Common myeloid progenitor, CD34-positive (primary cell): Measurements from ENCODE around the gene TUBB4B. TPM values are rescaled to one million over a fixed set of nuclear protein-coding genes. Genes with fewer than 3 reads are reported as not detected.

Source experiments
- CTCF ChIA-PET: fragments of 350-600 bp; sonication (Branson Sonifier 250); formaldehyde crosslinking; loops from one replicate; lab custom pipeline; 2021; ENCODE audit warnings: antibody characterized with exemption; lab: Charles Lee
- POLR2A ChIA-PET: fragments of 350-600 bp; sonication (Branson Sonifier 250); formaldehyde crosslinking; loops from one replicate; lab custom pipeline; 2021; ENCODE audit warnings: antibody characterized with exemption; lab: Charles Lee
- DNase-seq, 3 donors: peaks; one replicate each; pipeline versions ENCODE4 v3.0.0 to v3.0.0-alpha.2; 2013
- H3K27ac ChIP-seq, 2 experiments: 1 replicate in 1 of 2; 2 replicates in 1 of 2; pipeline ENCODE4 v1.7.0; 2013; ENCODE audit warnings: inconsistent platforms in 2 of 2, low read length in 2 of 2, mild to moderate bottlenecking in 2 of 2, low read depth in 1 of 2, moderate library complexity in 1 of 2; ENCODE audit not compliant: severe bottlenecking in 2 of 2, insufficient read depth in 1 of 2, poor library complexity in 1 of 2
- H3K27me3 ChIP-seq, 5 experiments: replicated peaks in 2 of 5; 1 replicate in 3 of 5; 2 replicates in 2 of 5; pipeline versions ENCODE4 v1.6.1 to v1.7.0; 2013; ENCODE audit warnings: low read length in 4 of 5, mild to moderate bottlenecking in 2 of 5, moderate library complexity in 2 of 5, inconsistent platforms in 1 of 5; ENCODE audit not compliant: insufficient read depth in 5 of 5, control insufficient read depth in 4 of 5
- H3K36me3 ChIP-seq, 4 experiments: 1 replicate in 2 of 4; 2 replicates in 2 of 4; pipeline versions ENCODE4 v1.6.1 to v1.7.0; 2013; ENCODE audit warnings: low read length in 3 of 4, control low read depth in 1 of 4, mild to moderate bottlenecking in 1 of 4; ENCODE audit not compliant: control insufficient read depth in 4 of 4, insufficient read depth in 4 of 4
- H3K4me1 ChIP-seq, 4 experiments: 1 replicate in 3 of 4; 2 replicates in 1 of 4; pipeline versions ENCODE4 v1.6.1 to v1.7.1; 2013; ENCODE audit warnings: low read length in 3 of 4, mild to moderate bottlenecking in 3 of 4, control low read depth in 1 of 4, inconsistent platforms in 1 of 4, moderate library complexity in 1 of 4; ENCODE audit not compliant: control insufficient read depth in 4 of 4, insufficient read depth in 4 of 4; ENCODE audit errors: control extremely low read depth in 1 of 4
- H3K4me3 ChIP-seq, 7 experiments: 1 replicate in 4 of 7; 2 replicates in 3 of 7; pipeline versions ENCODE4 v1.5.1 to v1.7.0; 2013; ENCODE audit warnings: mild to moderate bottlenecking in 7 of 7, low read length in 6 of 7, moderate library complexity in 6 of 7, inconsistent platforms in 2 of 7, low read depth in 2 of 7, control low read depth in 1 of 7; ENCODE audit not compliant: insufficient read depth in 4 of 7, control insufficient read depth in 1 of 7; ENCODE audit errors: extremely low read depth in 1 of 7
- H3K9me3 ChIP-seq, 5 experiments: 1 replicate in 4 of 5; 2 replicates in 1 of 5; pipeline versions ENCODE4 v1.6.1 to v1.7.1; 2013; ENCODE audit warnings: low read length in 4 of 5, mild to moderate bottlenecking in 2 of 5, inconsistent platforms in 1 of 5, low read depth in 1 of 5, moderate library complexity in 1 of 5; ENCODE audit not compliant: control insufficient read depth in 4 of 5, insufficient read depth in 2 of 5; ENCODE audit errors: control extremely low read depth in 1 of 5
- WGBS: methylation state at CpG from one replicate; pipeline ENCODE4 v1.1.5; 2013; ENCODE audit not compliant: insufficient coverage; 5-methylcytosine and 5-hydroxymethylcytosine counted together
- polyA plus RNA-seq: library from polyadenylated mRNA; unstranded; fragments of 120-200 nt; gene quantifications from one replicate; pipeline ENCODE4 v1.2.1, GENCODE V29; 2013

Gene TUBB4B
- polyA plus RNA-seq: 78.5 TPM

DNA sequence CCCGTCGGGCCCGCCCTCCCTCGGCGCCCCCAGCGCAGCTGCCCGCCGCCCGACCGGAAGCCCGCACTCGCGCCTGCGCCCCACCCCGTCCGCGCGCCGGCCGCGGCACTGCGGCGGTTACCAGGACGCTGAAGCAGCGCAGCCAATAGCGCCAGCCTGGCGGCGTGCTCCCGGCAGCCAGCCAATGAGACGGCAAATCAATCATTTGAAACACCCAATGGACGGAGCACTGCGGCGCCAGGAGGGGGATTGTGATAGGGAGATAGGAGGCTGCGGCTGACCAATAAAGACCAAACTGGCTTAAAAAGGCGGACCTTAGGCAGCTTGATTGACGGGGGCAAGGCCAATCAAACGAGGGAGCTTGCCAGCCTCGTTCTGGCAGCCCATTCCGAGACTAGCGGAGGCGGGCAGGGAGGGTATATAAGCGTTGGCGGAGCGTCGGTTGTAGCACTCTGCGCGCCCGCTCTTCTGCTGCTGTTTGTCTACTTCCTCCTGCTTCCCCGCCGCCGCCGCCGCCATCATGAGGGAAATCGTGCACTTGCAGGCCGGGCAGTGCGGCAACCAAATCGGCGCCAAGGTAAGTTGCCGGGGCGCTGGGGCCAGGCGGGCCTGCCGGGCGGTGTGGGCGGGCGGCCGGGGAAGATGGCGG is at the start of gene TUBB4B:
TSS of gene TUBB4B (plus strand) at position 447 of the 649 bp plus-strand sequence. CDS start at position 521, 74 bp downstream.
- WGBS: 0% methylated on average over 59 of the region's 67 CpGs
- peaks cover 3 to 65% (median 53%) of the 10 kb centered on the region in 4 experiments for H3K4me1 ChIP-seq
- POLR2A ChIA-PET: interaction anchor here (0.6 to 2.7 kb wide), 10 partner anchors 12 to 458 kb away, joined by 3 to 16 read pairs (median 4); partner anchors contain the start of genes CYSRT1, NELFB, RNF208 and TPRN

DNA sequence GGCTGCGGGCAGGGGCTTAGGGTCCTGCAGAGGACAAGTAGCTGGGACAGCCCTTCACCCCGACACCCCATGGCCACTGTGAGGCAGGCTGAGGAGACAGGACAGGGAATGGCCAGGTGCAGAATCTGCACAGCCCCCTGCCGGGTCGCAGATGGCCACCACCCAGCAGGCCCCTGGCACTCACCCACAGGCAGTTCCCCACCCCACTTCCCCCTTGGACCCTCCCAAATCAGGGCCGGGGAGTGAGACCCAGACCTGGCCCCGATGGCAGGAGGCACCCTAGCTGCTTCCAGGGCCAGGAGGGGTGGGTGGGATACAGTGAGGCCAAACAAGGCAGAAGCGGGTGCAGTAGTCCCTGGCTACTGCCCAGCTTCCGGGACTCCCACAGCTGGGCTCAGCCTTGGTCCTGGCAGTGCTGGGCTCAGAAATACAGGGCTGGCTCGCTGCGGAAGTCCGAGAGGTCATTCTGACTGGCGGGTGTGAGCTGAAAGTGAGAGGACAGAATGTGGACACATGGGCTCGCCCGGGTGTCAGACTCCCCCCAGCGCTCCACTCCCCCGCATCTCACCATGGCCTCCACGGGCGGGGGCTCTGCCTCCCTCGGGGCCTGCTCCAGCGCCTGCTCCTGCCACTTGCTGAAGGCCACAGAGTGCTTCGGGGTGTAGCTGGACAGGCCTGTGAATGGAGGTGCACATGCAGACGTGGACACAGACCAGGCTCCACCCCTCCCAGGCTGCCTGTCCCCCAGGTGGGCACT is 49.2 kb upstream of the TUBB4B start:
- ChIA-PET CTCF (interaction anchor here (1.0 to 6.1 kb wide), 5 partner anchors 12 to 45 kb away, joined by 3 to 33 read pairs (median 5); partner anchors contain the start of gene RNF224), POLR2A (no interaction called here)
- Histone ChIP-seq H3K36me3 (peaks cover 4 to 38% (median 15%) of the 10 kb centered on the region in 4 experiments), H3K27me3 (no peaks in the 10 kb centered on the region), H3K27ac (no peak overlapping the region), H3K4me3 (no peak overlapping the region), H3K4me1 (peaks cover 3 to 32% (median 30%) of the 10 kb centered on the region in 4 experiments), H3K9me3 (no peaks in the 10 kb centered on the region)
- no peak for DNase-seq
- 98% methylated on average over 13 of the region's 22 CpGs for WGBS

More for the DNA sequence above, at the start of gene TUBB4B:
- Histone ChIP-seq H3K4me3 (peak within 1 kb of the TSS; percentile 56 to 87 (median 78)), H3K27ac (peak within 1 kb of the TSS; percentile 33 to 83), H3K9me3 (no peaks in the 10 kb centered on the region), H3K27me3 (no peaks in the 10 kb centered on the region), H3K36me3 (peaks cover 0 to 24% (median 17%) of the 10 kb centered on the region in 4 experiments)
- CTCF ChIA-PET: interaction anchor here (0.8 to 1.6 kb wide), 9 partner anchors 9 to 64 kb away, joined by 3 to 5 read pairs (median 3); no protein-coding TSS in a partner anchor
- DNase-seq: peak; percentile 100

DNA sequence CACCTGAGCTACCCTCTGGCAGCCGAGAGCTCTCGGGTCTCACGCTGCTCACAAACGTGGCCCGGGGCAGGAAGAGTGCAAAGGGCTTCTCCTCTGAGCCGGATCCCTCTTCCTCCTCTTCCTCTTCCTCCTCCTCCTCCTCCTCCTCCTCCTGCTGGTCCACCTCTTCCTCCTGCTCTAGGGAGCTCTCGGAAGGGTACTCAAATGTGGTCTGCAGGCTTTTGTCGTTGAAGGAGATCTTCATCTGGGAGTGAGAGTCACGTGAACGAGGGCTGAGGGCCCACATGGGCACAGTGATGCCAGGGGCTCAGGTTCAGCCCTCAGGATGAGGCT is 48.7 kb upstream of the TUBB4B start:
- ChIA-PET POLR2A (interaction anchor here (0.6 kb wide), 1 partner anchor 357 kb away, joined by 7 read pairs; no protein-coding TSS in a partner anchor), CTCF (interaction anchor here (1.3 to 2.5 kb wide), 3 partner anchors 12 to 34 kb away, joined by 3 to 12 read pairs (median 5); partner anchors contain the start of gene RNF224)
- no peak overlapping the region for H3K4me3 ChIP-seq
- H3K27me3 ChIP-seq: no peaks in the 10 kb centered on the region
- H3K36me3 ChIP-seq: peaks cover 0 to 35% (median 14%) of the 10 kb centered on the region in 4 experiments
- 98% methylated on average over 10 of the region's 10 CpGs for WGBS
- no peak overlapping the region for H3K27ac ChIP-seq
- H3K4me1 ChIP-seq: peaks cover 3 to 27% (median 25%) of the 10 kb centered on the region in 4 experiments
- no peak for DNase-seq
- H3K9me3 ChIP-seq: no peaks in the 10 kb centered on the region

DNA sequence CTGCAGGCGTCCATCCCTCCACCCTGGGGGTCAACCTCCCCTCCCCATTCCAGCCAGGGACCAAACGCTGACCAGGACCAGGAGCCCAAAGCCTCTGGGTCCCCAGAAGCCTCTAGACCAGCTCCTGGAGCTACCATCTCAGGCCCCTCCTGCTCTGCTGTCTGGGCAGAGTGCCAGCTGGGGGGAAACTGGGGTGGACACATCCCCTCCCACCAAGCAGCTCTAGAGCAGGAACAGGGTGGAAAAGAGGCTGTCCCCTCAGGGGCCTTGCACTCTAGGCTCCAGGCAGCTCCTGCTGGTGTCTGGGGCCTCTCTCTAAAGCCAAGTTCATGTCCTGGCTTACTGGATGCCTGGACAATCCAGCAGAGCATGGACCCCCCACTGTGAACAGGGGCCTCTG is 48.2 kb upstream of the TUBB4B start:
- peaks cover 0 to 35% (median 14%) of the 10 kb centered on the region in 4 experiments for H3K36me3 ChIP-seq
- no peak for DNase-seq
- ChIA-PET POLR2A (interaction anchor here (0.6 kb wide), 1 partner anchor 358 kb away, joined by 7 read pairs; no protein-coding TSS in a partner anchor), CTCF (interaction anchor here (1.3 to 2.5 kb wide), 3 partner anchors 11 to 34 kb away, joined by 3 to 12 read pairs (median 5); partner anchors contain the start of gene RNF224)
- H3K4me1 ChIP-seq: peaks cover 3 to 25% (median 21%) of the 10 kb centered on the region in 4 experiments
- no peaks in the 10 kb centered on the region for H3K9me3 ChIP-seq
- H3K27ac ChIP-seq: no peak overlapping the region
- WGBS: 100% methylated on average over 1 of the region's 2 CpGs
- no peaks in the 10 kb centered on the region for H3K27me3 ChIP-seq
- no peak overlapping the region for H3K4me3 ChIP-seq

DNA sequence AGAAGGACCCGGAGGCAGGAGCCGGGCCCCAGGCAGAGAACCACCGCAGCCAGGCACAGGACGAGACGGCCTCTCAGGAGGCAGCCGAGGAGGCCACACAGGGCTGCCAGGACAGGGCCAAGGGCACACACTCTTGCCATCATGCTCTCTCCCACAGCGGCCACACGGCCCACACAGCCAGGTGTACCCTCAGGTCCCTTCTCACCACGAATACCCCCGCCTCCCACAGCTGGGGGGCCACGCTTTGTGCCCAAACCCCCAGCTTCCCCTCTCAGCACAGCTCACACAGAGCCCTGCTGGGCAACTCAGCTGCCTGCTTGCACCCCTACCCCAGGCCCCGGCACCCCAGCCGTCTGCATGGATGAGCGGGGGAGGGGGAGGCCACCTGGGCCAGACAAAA is 47.3 kb upstream of the TUBB4B start:
- 98% methylated on average over 12 of the region's 14 CpGs for WGBS
- Histone ChIP-seq H3K27me3 (no peaks in the 10 kb centered on the region), H3K36me3 (peaks cover 0 to 35% (median 14%) of the 10 kb centered on the region in 4 experiments), H3K27ac (no peak overlapping the region), H3K9me3 (no peaks in the 10 kb centered on the region), H3K4me1 (peaks cover 3 to 31% (median 19%) of the 10 kb centered on the region in 4 experiments), H3K4me3 (no peak overlapping the region)
- DNase-seq: no peak
- CTCF ChIA-PET: interaction anchor here (1.2 to 2.5 kb wide), 4 partner anchors 14 to 74 kb away, joined by 3 to 12 read pairs (median 4); partner anchors contain the start of genes RNF208 and RNF224
- POLR2A ChIA-PET: no interaction called here

DNA sequence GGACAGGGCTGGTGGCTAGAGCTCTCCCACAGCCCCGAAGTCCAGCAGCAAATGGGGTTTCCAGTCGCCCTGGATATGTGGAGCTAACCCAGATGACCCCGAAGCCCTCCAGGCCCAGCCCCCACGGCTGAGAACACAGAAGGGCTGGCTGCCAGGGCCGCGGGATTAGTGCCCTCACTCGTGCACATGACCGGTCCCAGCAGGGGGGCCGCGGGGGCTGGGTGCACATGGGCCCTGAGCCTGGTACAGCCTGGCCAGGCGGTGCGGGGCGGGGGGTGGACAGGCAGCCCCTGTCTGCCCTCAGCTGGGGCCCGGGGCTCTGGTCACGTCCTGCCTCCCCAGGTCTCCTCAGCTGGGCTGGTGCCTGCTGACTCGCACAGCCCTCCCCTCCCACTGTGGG is 46.7 kb upstream of the TUBB4B start:
- Histone ChIP-seq H3K4me3 (no peak overlapping the region), H3K36me3 (peaks cover 0 to 35% (median 14%) of the 10 kb centered on the region in 4 experiments), H3K4me1 (peaks cover 3 to 33% (median 18%) of the 10 kb centered on the region in 4 experiments), H3K9me3 (no peaks in the 10 kb centered on the region), H3K27me3 (peaks cover 0 to 4% (median 0%) of the 10 kb centered on the region in 5 experiments), H3K27ac (no peak overlapping the region)
- POLR2A ChIA-PET: no interaction called here
- WGBS: 93% methylated on average over 13 of the region's 16 CpGs
- CTCF ChIA-PET: interaction anchor here (1.2 to 1.8 kb wide), 4 partner anchors 13 to 74 kb away, joined by 3 to 6 read pairs (median 4); partner anchors contain the start of genes RNF208 and RNF224
- no peak for DNase-seq
